Aortic smooth muscle cell (primary cell): ENCODE measurements around the gene CHD6. TPM values are rescaled to one million over a fixed set of nuclear protein-coding genes. Genes with fewer than 3 reads are reported as not detected.

Experiments used
- total RNA-seq: library from RNA; depleted of rRNA; stranded (reverse); fragments of >200 nt; gene quantifications from 2 replicates; pipeline ENCODE4 v1.2.3, GENCODE V29; 2014

Gene CHD6, protein sequence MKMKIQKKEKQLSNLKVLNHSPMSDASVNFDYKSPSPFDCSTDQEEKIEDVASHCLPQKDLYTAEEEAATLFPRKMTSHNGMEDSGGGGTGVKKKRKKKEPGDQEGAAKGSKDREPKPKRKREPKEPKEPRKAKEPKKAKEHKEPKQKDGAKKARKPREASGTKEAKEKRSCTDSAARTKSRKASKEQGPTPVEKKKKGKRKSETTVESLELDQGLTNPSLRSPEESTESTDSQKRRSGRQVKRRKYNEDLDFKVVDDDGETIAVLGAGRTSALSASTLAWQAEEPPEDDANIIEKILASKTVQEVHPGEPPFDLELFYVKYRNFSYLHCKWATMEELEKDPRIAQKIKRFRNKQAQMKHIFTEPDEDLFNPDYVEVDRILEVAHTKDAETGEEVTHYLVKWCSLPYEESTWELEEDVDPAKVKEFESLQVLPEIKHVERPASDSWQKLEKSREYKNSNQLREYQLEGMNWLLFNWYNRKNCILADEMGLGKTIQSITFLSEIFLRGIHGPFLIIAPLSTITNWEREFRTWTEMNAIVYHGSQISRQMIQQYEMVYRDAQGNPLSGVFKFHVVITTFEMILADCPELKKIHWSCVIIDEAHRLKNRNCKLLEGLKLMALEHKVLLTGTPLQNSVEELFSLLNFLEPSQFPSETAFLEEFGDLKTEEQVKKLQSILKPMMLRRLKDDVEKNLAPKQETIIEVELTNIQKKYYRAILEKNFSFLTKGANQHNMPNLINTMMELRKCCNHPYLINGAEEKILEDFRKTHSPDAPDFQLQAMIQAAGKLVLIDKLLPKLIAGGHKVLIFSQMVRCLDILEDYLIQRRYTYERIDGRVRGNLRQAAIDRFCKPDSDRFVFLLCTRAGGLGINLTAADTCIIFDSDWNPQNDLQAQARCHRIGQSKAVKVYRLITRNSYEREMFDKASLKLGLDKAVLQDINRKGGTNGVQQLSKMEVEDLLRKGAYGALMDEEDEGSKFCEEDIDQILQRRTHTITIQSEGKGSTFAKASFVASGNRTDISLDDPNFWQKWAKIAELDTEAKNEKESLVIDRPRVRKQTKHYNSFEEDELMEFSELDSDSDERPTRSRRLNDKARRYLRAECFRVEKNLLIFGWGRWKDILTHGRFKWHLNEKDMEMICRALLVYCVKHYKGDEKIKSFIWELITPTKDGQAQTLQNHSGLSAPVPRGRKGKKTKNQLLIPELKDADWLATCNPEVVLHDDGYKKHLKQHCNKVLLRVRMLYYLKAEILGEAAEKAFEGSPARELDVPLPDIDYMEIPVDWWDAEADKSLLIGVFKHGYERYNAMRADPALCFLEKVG (N-terminal part only)
- total RNA-seq: 24.8 and 28.4 TPM in 2 replicates

DNA sequence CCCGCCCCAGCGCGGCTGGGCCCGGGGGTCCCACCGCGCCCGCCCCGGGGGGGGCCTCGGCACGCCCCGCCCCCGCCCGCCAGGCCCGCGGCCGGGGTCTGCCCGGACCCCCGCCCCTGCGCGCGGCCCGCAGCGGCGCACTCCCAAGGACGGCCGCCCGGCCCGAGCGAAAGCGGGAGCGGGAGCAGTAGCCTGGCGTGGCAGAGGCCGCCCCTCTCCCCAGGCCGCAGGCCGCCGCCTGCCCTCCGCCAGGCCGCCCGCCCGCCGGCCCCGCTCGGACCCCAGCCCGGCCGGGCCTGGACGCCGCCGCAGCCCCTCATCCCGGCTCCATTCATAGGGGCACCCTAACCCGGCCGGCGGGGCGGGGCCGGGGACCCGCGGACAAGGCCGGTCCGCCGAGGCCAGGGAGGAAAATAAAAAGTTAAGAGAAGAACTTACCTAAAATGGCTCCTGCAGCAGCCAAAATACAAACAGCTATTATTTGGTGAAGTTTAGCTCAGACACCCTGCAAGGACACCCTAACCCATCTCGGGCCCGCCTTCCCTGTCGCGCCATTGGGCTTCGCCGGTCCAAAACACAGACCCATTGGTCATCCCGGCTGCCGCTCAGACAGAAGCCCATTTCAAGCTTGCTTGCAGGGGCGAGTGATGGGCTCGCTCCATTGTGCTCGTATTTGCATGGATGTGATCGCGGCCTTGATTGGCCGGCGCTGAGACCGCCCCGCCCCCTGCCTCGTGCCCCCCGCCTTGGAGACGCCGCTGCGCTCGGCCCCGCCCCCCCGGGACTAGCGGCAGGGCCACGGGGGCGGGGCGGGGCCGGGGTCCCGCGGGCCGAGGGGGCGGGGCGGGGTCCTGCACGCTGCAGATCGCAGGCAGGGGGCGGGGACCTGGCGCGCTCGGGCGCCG, at the start of gene CHD6:
Gene CHD6, minus strand, starts transcription at position 476 of the 905 bp plus-strand sequence. CDS start 67,040 bp downstream, outside the sequence.

DNA sequence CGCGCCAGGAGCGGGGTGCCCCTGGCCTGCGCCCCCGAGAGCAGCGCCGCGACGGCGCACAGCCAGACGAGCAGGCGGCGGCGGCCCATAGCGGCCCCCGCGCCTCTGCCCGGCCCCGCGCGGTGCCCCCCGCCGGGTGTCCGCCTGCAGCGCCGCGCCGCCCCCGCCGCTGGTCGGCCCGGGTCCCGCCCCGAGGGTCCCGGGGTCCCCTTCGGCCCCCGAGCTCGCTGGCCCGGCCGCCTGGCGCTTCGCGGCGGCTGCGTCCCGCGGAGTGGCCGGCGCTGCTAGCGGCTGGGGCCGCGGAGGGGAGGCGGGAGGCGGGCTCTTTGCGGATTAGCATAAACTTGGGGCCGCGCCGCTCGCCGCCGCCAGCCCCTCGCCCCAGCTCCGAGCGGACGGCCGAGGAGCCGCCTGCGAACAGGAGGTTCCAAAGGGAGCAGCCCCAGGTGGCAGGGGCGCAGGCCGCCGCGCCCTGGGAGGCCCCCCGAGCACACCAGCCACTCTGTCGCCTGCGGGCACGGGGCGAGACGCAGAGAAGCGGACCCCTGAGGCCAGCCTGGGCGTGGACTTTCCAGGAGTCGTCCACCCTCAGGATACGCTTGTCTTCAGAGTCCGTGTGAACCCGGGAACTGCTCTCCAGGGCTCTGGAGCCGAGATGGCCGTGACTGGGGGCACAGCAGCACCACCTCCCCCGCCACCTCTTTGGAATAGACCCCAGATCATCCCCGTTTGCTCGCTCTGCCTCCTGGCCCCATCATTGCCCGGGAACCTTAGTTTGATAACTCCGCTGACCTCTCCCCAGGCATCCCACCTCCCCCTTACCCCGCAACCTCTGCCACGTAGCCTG, 251.4 kb downstream of the CHD6 start, which contains the start of gene EMILIN3:
Gene EMILIN3, minus strand, starts transcription at position 273 of the 847 bp plus-strand sequence. Its CDS starts 184 bp downstream, at position 89.

